NB4 (cell line): Measurements from ENCODE around the gene RHBDF2.

Experiments
- CTCF ChIP-seq: IDR thresholded peaks from one replicate; pipeline ENCODE4 v1.5.1; 2012; ENCODE audit warnings: low read depth, low read length
- POLR2A ChIP-seq: IDR thresholded peaks from 2 replicates; pipeline ENCODE4 v1.6.1; 2011; ENCODE audit warnings: mild to moderate bottlenecking; ENCODE audit not compliant: insufficient read length; ENCODE audit errors: extremely low read depth

DNA sequence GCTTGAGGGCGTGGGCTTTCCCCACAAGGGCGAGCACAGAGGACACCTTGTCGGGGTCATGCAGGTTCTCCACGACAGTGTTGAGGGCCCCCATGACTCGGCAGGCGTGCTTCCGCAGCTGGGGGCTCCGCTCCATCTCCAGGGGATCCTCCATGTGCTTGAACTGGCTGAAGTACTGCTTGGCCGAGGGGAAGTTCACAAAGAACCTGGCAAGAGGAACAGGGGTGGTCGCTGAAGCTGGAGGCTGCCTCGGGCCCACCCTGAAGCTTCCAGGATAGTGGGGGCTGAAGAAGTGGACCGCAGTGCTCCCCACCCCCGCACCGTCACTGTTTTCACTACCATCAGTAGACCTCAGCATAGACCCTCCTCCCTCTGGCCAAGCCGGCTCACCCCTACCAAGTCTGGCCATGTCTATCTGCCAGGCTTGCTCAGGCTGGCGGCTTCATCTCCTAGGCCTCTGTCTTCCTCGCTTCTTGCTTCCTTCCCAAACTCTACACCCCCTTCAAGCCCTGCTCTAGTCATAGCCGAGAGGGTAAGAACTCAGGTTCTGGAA, 30.3 kb upstream of the RHBDF2 start:
- TF ChIP-seq POLR2A (no peak), CTCF (no peak)
